Stimulated activated CD4-positive, alpha-beta T cell treated with anti-CD3 and anti-CD28 coated beads, Interleukin-12 subunit alpha, Interleukin-12 subunit beta, amount 100 ng/mL, for 48 hours (primary cell): Measurements from ENCODE around the gene ZNF341.

Experiments used
- DNase-seq, 3 donors: peaks; one replicate each; pipeline ENCODE4 v3.0.0-alpha.2; 2020; ENCODE audit warnings: low read depth in 2 of 3, low spot score in 1 of 3

The ZNF341 gene

DNA sequence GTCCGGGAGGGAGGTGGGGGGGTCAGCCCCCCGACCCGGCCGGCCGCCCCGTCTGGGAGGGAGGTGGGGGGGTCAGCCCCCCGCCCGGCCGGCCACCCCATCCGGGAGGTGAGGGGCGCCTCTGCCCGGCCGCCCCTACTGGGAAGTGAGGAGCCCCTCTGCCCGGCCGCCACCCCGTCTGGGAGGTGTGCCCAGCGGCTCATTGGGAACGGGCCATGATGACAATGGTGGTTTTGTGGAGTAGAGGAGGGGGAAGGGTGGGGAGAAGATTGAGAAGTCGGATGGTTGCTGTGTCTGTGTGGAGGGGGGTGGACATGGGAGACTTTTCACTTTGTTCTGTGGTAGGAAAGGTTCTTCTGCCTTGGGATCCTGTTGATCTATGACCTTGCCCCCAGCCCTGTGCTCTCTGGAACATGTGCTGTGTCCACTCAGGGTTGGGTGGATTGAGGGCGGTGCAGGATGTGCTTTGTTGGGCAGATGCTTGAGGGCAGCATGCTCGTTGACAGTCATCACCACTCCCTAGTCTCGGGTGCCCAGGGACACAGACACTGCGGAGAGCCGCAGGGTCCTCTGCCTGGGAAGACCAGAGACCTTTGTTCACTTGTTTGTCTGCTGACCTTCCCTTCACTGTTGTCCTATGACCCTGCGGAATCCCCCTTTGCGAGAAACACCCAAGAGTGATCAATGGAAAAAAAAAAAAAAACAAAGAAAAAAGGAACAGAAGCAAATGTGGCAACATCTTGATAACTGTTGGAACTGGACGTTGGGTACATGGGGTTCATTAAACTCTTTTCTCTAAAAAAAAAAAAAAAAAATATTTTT lies 30.0 kb upstream of the ZNF341 start:
- DNase-seq, result no peak

GRCh38 chr20:33702861-33703260 lies 28.9 kb upstream of the ZNF341 start:
- DNase-seq, result no peak

GRCh38 chr20:33703498-33704137 lies 28.2 kb upstream of the ZNF341 start:
- DNase-seq, result no peak

DNA sequence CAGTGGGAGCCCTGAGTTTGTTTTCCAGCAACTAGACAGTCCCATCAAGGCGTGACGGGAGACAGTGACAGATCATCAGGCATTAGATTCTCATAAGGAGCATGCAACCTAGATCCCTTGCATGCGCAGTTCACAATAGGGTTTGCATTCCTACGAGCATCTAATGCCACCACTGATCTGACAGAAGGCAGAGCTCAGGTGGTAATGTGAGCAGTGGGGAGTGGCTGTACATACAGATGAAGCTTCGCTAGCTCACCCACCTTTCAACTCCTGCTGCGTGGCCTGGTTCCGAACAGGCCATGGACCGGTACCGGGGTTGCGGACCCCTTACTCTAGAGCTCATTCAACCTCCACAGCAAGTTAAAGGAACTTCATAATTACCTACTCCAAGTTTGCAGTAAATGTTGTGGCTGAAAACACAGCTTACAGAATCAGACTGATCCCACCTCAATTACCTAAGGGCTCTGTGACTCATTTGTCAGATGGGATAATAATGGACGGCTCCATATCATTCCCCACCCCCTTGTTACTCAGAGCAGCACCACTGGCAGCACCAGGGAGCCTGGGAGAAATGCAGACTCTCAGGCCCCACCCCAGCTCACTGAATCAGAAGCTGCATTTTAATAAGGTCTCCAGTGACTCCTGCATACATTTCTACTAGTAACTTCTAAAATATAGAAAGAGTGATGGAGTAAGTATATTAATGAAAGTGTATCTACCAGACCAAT lies 27.4 kb upstream of the ZNF341 start:
- DNase-seq, result no peak

DNA sequence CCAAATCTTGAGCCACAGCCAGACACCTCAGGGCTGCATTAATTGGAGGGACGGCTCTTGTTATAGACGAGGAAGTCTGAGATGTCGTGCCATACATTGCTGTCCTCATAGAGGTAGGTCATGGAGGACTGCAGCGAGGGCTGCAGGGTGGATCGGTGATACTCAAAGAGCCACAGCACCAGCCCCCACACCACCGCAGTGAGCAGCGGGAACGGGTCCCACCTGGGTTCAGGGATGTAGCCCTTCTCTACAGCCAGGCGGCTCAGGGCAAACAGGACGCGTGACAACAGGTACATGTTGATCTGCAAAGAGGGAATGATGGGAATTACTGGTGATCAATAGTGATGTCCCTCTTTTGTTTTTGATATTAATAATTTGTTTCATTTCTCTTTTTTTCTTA lies 24.1 kb upstream of the ZNF341 start:
- DNase-seq, result no peak

DNA sequence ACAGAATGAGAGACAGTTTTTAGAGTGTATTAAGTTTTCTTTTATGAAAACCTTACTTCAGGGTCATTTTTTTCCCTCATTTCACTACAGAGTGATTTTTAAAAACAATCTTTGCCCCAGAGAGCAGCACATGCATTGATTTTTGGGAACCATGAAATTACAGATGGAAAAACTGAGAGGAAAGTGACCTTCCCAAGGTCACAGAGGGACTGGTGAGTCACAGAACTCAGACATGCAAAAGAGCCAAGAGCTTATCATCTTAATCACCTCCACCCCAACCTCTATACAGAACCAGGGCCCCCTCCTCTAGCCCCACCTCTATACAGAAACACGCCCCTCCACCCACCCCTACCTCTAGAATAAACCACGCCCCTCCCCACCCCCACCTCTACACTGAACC lies 22.4 kb upstream of the ZNF341 start:
- DNase-seq, result no peak

GRCh38 chr20:33709905-33710541 lies 21.8 kb upstream of the ZNF341 start:
- no peak for DNase-seq

DNA sequence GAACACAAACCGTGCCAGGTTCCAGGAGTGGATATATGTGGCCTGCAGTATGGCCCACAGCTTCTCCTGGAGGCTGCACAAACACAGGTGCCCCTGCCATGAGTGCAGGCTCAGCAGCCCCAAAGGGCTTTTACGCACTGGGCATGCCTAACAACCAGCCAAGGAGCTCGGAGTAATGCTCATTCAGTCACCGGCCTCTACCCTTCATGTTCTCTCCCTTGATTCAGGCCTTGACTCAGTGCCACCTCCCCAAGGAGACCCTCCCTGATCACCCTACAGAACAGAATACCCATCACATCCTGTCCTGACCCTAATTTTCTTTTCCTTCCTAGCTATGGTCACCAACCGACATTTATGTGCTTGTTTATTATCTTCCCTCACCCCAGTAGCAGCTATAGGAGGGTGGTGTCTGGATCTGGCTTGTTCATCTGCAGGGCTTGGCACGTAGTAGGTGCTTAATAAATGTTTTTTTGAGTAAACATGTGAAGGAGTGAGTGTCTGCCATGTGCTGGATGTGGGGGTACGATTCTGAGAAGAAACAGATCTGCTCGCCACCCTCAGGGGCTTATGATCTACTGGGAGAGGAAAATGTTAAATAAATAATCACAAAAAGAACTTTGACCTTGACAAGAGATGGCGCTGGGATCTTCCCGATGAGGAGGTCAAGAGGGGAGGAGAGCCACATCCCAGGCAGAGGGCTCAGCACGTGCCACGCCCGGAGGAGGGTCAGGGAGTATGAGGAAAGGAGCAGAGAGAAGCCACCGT lies 20.9 kb upstream of the ZNF341 start:
- no peak for DNase-seq

DNA sequence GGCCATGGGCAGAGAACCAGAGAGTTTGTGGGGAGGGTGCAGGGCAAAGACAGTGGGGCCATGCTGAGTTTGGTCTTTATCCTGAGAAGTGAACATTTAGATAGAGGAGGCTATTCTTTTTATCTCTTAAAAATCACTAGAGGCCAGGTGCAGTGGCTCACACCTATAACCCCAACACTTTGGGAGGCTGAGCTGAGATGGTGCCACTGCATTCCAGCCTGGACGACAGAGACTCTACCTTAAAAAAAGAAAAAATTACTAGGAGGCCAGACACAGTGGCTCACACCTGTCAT lies 20.4 kb upstream of the ZNF341 start:
- DNase-seq, result no peak

DNA sequence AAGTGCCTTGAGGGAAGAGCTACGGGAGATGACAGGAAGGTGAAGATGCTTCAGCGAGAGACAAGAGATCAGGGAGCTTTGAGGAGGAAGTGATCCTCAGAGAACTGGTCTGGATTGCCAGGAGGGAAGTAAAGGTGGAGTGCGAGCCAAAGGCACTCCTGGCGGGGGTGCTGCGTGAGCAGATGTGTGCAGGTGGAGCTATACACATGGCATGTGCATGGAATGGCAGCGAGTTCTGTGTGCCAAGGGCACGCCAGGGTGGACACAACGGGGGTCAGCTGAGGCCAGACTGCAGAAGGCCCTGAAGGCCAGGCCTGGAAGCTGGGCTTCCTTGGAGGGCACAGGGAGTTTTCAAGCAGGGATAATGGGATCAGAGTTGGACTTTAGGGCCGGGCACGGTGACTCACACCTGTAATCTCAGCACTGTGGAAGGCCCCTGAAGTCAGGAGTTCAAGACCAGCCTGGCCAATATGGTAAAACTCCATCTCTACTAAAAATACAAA lies 17.9 kb upstream of the ZNF341 start:
- DNase-seq, result no peak

GRCh38 chr20:33716498-33716897 lies 15.3 kb upstream of the ZNF341 start:
- DNase-seq, result no peak

DNA sequence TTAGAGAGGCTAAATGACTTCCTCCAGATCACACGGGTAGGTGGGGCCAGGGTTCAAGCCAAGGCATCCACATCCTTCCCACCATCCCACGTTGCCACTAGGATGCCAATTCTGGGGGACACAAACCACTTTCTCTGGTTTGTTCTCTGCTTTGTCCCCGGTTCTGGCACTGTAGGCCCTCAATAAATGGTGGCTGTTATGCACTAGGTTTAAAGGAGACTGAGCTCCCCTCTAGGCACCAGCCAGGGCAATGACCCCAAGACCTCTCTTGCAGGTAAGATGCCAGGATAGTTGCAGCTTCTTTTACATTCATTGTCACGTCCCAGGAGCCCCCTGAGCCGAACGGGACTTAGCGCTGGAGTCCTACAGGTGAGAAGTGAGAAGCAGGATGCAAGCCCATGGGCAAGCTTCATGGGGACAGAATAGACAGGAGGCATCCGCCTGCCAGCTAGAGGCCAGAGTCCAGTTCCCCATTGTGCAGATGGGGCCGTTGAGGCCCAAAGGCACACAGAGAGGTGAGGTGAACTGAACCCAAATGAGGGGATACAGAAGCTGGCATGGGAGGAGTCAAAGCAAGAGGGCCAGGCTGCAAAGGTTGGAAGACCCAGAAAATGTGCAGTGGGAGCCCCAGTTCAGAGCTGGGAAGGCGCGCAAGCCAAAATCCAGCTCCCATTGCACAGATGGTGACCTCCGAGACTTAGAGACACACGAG lies 12.4 kb upstream of the ZNF341 start:
- DNase-seq, result no peak

- peak; percentile 78 to 83 (median 79) for DNase-seq
Measured at GRCh38 chr20:33719989-33720709, 11.6 kb upstream of the ZNF341 start, which contains the start of gene PXMP4. Gene PXMP4, minus strand, starts transcription at chr20:33720310. Its CDS starts 103 bp downstream, at chr20:33720207.

DNA sequence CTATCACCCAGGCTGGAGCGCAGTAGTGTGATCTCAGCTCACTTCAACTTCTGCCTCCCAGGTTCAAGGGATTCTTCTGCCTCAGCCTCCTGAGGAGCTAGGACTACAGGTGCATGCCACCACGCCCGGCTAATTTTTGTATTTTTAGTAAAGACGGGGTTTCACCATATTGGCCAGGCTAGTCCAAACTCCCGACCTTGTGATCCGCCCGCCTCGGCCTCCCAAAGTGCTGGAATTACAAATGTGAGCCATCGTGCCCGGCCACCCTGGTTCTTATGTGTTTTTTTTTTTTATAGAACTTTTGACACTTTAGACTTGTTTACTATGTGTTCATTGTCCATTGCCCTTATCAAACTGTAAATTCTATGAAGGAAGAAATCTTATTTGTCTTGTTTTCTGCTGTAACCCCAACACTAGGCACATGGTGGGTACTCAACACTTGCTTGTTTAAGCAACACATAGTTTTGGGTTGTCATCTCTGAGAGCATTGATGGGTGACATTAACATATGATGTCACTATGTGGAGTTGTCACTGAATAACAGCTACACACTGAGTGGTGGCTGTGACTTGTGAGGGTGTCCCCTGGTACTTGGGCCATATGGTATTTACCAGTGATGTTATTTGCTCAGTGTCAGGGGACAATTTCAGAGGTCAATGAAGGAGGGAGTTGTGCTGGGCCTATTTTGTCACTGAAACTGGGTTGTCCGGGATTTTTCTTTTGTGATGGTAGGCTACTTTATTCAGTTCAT lies 10.2 kb upstream of the ZNF341 start:
- no peak for DNase-seq

DNA sequence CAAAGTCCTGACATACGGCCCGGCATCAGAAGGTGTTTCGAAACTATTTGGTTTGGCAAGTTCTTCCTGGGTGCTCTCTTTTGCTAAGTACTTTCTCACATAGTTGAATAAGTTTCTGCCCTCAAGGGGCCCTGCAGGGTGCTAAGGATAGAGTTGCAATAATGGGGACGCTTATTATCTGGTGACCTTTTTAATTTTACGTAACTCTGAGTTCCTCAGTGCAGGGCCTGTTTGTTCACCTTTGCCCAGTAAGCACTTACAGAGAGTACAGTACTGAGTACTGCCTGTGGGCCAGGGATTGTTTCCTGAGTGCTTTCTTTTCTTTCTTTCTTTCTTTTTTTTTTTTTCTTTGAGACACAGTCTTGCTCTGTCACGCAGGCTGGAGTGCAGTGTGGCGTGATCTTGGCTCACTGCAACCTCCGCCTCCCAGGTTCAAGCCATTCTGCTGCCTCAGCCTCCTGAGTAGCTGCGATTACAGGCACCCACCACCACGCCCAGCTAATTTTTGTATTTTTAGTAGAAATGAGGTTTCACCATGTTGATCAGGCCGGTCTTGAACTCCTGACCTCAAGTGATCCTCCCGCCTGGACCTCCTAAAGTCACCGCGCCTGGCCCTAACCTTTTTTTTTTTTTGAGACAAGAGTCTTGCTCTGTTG lies 7.2 kb upstream of the ZNF341 start:
- no peak for DNase-seq

DNA sequence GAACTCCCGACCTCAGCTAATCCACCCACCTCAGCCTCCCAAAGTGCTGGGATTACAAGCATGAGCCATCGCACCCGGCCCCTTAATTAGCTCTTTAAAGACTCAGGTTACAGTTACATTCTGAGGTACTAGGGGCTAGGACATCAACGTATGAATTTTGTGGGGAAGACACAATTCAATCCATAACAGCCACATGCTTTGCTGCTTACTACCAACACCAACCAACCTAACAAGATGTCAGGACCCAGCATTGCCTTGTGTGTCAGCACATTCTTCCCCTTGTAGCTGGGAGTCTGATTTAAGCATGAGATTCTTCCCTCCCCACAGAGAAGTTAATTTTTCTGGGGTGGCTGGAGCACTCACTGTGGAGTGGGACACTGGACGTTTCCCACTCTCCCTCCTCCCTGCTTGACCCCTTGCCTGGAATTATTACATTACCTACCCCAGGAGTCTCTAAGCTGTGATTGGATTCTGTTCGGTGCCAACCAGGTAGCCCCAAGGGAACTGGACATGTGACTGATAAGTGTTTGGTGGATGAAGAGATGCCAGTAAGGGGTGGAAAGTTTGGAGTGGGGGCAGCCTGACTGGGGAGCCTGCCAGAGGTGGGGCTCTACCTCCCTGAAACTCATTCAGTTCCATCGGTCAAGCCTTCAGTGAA lies 6.1 kb upstream of the ZNF341 start:
- DNase-seq, result no peak

GRCh38 chr20:33727115-33727479 lies 4.7 kb upstream of the ZNF341 start:
- no peak for DNase-seq

GRCh38 chr20:33727806-33728205 lies 4.0 kb upstream of the ZNF341 start:
- DNase-seq, result no peak
